CD8-positive, alpha-beta memory T cell (primary cell): ENCODE results near the gene ZMYM2. TPM values are rescaled to one million over a fixed set of nuclear protein-coding genes. Genes with fewer than 3 reads are reported as not detected.

Experiments used
- CTCF ChIA-PET: fragments of 350-600 bp; sonication (Branson Sonifier 250); formaldehyde crosslinking; loops from one replicate; lab custom pipeline; 2021; ENCODE audit warnings: antibody characterized with exemption; lab: Charles Lee
- POLR2A ChIA-PET: fragments of 350-600 bp; sonication (Branson Sonifier 250); formaldehyde crosslinking; loops from one replicate; lab custom pipeline; 2021; ENCODE audit warnings: antibody characterized with exemption; lab: Charles Lee
- DNase-seq, 5 donors: peaks; one replicate each; pipeline versions ENCODE4 v3.0.0 to v3.0.0-alpha.2; 2020 to 2022; ENCODE audit warnings: mixed read lengths in 1 of 5
- H3K27ac ChIP-seq: one replicate; pipeline ENCODE4 v1.7.0; 2013; ENCODE audit warnings: low read depth, mild to moderate bottlenecking, low read length, moderate library complexity
- H3K27me3 ChIP-seq: 2 replicates; pipeline ENCODE4 v1.7.0; 2013; ENCODE audit warnings: low read length, mild to moderate bottlenecking; ENCODE audit not compliant: insufficient read depth, poor library complexity, severe bottlenecking
- H3K36me3 ChIP-seq: 2 replicates; pipeline ENCODE4 v1.7.0; 2013; ENCODE audit warnings: mild to moderate bottlenecking, low read length, moderate library complexity; ENCODE audit not compliant: insufficient read depth
- H3K4me1 ChIP-seq: 2 replicates; pipeline ENCODE4 v1.7.0; 2013; ENCODE audit warnings: mild to moderate bottlenecking, low read length, moderate library complexity; ENCODE audit not compliant: insufficient read depth
- H3K4me3 ChIP-seq: 2 replicates; pipeline ENCODE4 v1.7.0; 2013; ENCODE audit warnings: mild to moderate bottlenecking, low read length
- H3K9me3 ChIP-seq: 2 replicates; pipeline ENCODE4 v1.7.0; 2013; ENCODE audit warnings: mild to moderate bottlenecking, low read length
- H3K27ac Mint-ChIP-seq, 8 donors: one replicate each; pipeline ENCODE4 v1.8.0; 2020 to 2021; ENCODE audit warnings: mixed read lengths in 8 of 8, mild to moderate bottlenecking in 6 of 8, inconsistent platforms in 3 of 8, moderate library complexity in 3 of 8
- H3K27me3 Mint-ChIP-seq, 2 donors: one replicate each; pipeline ENCODE4 v1.8.0; 2020 to 2021; ENCODE audit warnings: mixed read lengths in 2 of 2, mild to moderate bottlenecking in 1 of 2, moderate library complexity in 1 of 2
- H3K36me3 Mint-ChIP-seq, 3 donors: one replicate each; pipeline ENCODE4 v1.8.0; 2020 to 2021; ENCODE audit warnings: mixed read lengths in 3 of 3, inconsistent platforms in 1 of 3, mild to moderate bottlenecking in 1 of 3
- H3K4me1 Mint-ChIP-seq, 3 donors: one replicate each; pipeline ENCODE4 v1.8.0; 2020 to 2021; ENCODE audit warnings: mixed read lengths in 3 of 3, inconsistent platforms in 1 of 3, mild to moderate bottlenecking in 1 of 3
- H3K4me3 Mint-ChIP-seq, 7 donors: one replicate each; pipeline ENCODE4 v1.8.0; 2020 to 2021; ENCODE audit warnings: mixed read lengths in 7 of 7, mild to moderate bottlenecking in 6 of 7, moderate library complexity in 4 of 7, inconsistent platforms in 2 of 7
- H3K9me3 Mint-ChIP-seq, 5 donors: one replicate each; pipeline ENCODE4 v1.8.0; 2020 to 2022; ENCODE audit warnings: mixed read lengths in 5 of 5, mild to moderate bottlenecking in 3 of 5, moderate library complexity in 2 of 5, inconsistent platforms in 1 of 5
- polyA plus RNA-seq: library from polyadenylated mRNA; unstranded; fragments of 300-500 nt; fragmentation: Illumina TruSeq; gene quantifications from one replicate; pipeline ENCODE4 v1.2.3, GENCODE V29; 2021
- total RNA-seq, 2 experiments: library from RNA; stranded (reverse); gene quantifications; one replicate each; pipeline ENCODE4 v1.2.3, GENCODE V29; 2021

Gene ZMYM2
- total and polyA plus RNA-seq, 3 experiments from 2014 or later = 13.2 to 42.1 (median 41.4) TPM

- Mint-ChIP-seq H3K27me3 (peaks cover 9 to 21% of the 10 kb centered on the region in 2 donors), H3K9me3 (no peaks in the 10 kb centered on the region), H3K27ac (no peak overlapping the region), H3K36me3 (no peaks in the 10 kb centered on the region), H3K4me3 (peak overlapping the region; percentile 61 to 77 (median 69)), H3K4me1 (peaks cover 4 to 6% (median 6%) of the 10 kb centered on the region in 3 donors)
- Histone ChIP-seq H3K36me3 (no peaks in the 10 kb centered on the region), H3K9me3 (no peaks in the 10 kb centered on the region), H3K27me3 (peaks cover 15% of the 10 kb centered on the region), H3K4me1 (peaks cover 8% of the 10 kb centered on the region), H3K27ac (no peak overlapping the region), H3K4me3 (peak overlapping the region; percentile 63)
- CTCF ChIA-PET = interaction anchor here (0.7 to 3.6 kb wide), 13 partner anchors 10 to 239 kb away, joined by 3 to 32 read pairs (median 3); partner anchors contain the start of gene GJA3
- DNase-seq = no peak
- POLR2A ChIA-PET = interaction anchor here (1.6 kb wide), 1 partner anchor 8 kb away, joined by 6 read pairs; no protein-coding TSS in a partner anchor
Measured at GRCh38 chr13:20127262-20127561, 168.7 kb downstream of the ZMYM2 start.

GRCh38 chr13:20127562-20128458, 169.3 kb downstream of the ZMYM2 start:
- ChIA-PET POLR2A (interaction anchor here (1.6 kb wide), 1 partner anchor 9 kb away, joined by 6 read pairs; no protein-coding TSS in a partner anchor), CTCF (interaction anchor here (0.6 to 3.6 kb wide), 18 partner anchors 8 to 240 kb away, joined by 3 to 32 read pairs (median 3); partner anchors contain the start of gene GJA3)
- H3K4me1 Mint-ChIP-seq = peaks cover 4 to 6% (median 6%) of the 10 kb centered on the region in 3 donors
- H3K27me3 Mint-ChIP-seq = peaks cover 10 to 25% of the 10 kb centered on the region in 2 donors
- Histone ChIP-seq H3K27ac (no peak overlapping the region), H3K4me1 (peaks cover 8% of the 10 kb centered on the region), H3K4me3 (peak overlapping the region; percentile 63), H3K9me3 (no peaks in the 10 kb centered on the region), H3K27me3 (peaks cover 15% of the 10 kb centered on the region), H3K36me3 (no peaks in the 10 kb centered on the region)
- no peaks in the 10 kb centered on the region for H3K9me3 Mint-ChIP-seq
- DNase-seq = peak in 4 of 5 donors; percentile 26 to 55 (median 38)
- H3K27ac Mint-ChIP-seq = no peak overlapping the region
- peak overlapping the region; percentile 61 to 77 (median 72) for H3K4me3 Mint-ChIP-seq
- H3K36me3 Mint-ChIP-seq = no peaks in the 10 kb centered on the region

- Mint-ChIP-seq H3K9me3 (no peaks in the 10 kb centered on the region), H3K4me1 (peaks cover 4 to 6% (median 6%) of the 10 kb centered on the region in 3 donors), H3K27me3 (peaks cover 10 to 32% of the 10 kb centered on the region in 2 donors), H3K36me3 (no peaks in the 10 kb centered on the region), H3K27ac (no peak overlapping the region), H3K4me3 (peak overlapping the region; percentile 61 to 73 (median 71))
- peak overlapping the region; percentile 63 for H3K4me3 ChIP-seq
- H3K27ac ChIP-seq = no peak overlapping the region
- H3K9me3 ChIP-seq = no peaks in the 10 kb centered on the region
- peaks cover 8% of the 10 kb centered on the region for H3K4me1 ChIP-seq
- DNase-seq = peak in 1 of 5 donors; percentile 17
- peaks cover 15% of the 10 kb centered on the region for H3K27me3 ChIP-seq
- CTCF ChIA-PET = interaction anchor here (0.6 to 3.6 kb wide), 10 partner anchors 8 to 66 kb away, joined by 3 to 32 read pairs (median 4); partner anchors contain the start of gene GJA3
- H3K36me3 ChIP-seq = no peaks in the 10 kb centered on the region
- POLR2A ChIA-PET = interaction anchor here (1.6 kb wide), 1 partner anchor 9 kb away, joined by 6 read pairs; no protein-coding TSS in a partner anchor
Measured at GRCh38 chr13:20128459-20128931, 170.0 kb downstream of the ZMYM2 start.

GRCh38 chr13:20129076-20129475, 170.5 kb downstream of the ZMYM2 start:
- Histone ChIP-seq H3K9me3 (no peaks in the 10 kb centered on the region), H3K27me3 (peaks cover 15% of the 10 kb centered on the region), H3K4me3 (peak overlapping the region; percentile 63), H3K4me1 (peaks cover 8% of the 10 kb centered on the region), H3K27ac (no peak overlapping the region), H3K36me3 (no peaks in the 10 kb centered on the region)
- Mint-ChIP-seq H3K27ac (no peak overlapping the region), H3K36me3 (no peaks in the 10 kb centered on the region), H3K4me3 (peak overlapping the region; percentile 23 to 73 (median 68)), H3K4me1 (peaks cover 4 to 6% (median 6%) of the 10 kb centered on the region in 3 donors), H3K9me3 (no peaks in the 10 kb centered on the region), H3K27me3 (peaks cover 10 to 33% of the 10 kb centered on the region in 2 donors)
- CTCF ChIA-PET = interaction anchor here (0.6 to 3.6 kb wide), 4 partner anchors 9 to 66 kb away, joined by 3 to 32 read pairs (median 4); no protein-coding TSS in a partner anchor
- POLR2A ChIA-PET = no interaction called here
- no peak for DNase-seq

GRCh38 chr13:20130012-20130411, 171.5 kb downstream of the ZMYM2 start:
- no peak for DNase-seq
- Histone ChIP-seq H3K9me3 (no peaks in the 10 kb centered on the region), H3K4me3 (no peak overlapping the region), H3K27me3 (peaks cover 15% of the 10 kb centered on the region), H3K36me3 (no peaks in the 10 kb centered on the region), H3K4me1 (peaks cover 8% of the 10 kb centered on the region), H3K27ac (no peak overlapping the region)
- POLR2A ChIA-PET = no interaction called here
- CTCF ChIA-PET = interaction anchor here (1.3 to 1.4 kb wide), 2 partner anchors 34 to 189 kb away, joined by 4 read pairs; no protein-coding TSS in a partner anchor
- H3K36me3 Mint-ChIP-seq = no peaks in the 10 kb centered on the region
- peaks cover 9 to 26% of the 10 kb centered on the region in 2 donors for H3K27me3 Mint-ChIP-seq
- H3K9me3 Mint-ChIP-seq = no peaks in the 10 kb centered on the region
- no peak overlapping the region for H3K4me3 Mint-ChIP-seq
- H3K4me1 Mint-ChIP-seq = peaks cover 4 to 6% (median 6%) of the 10 kb centered on the region in 3 donors
- no peak overlapping the region for H3K27ac Mint-ChIP-seq

- Histone ChIP-seq H3K9me3 (no peaks in the 10 kb centered on the region), H3K27me3 (peaks cover 15% of the 10 kb centered on the region), H3K4me3 (no peak overlapping the region), H3K36me3 (no peaks in the 10 kb centered on the region), H3K27ac (no peak overlapping the region), H3K4me1 (peaks cover 8% of the 10 kb centered on the region)
- no peak for DNase-seq
- H3K27me3 Mint-ChIP-seq = peaks cover 11 to 24% of the 10 kb centered on the region in 2 donors
- ChIA-PET POLR2A (no interaction called here), CTCF (interaction anchor here (1.3 to 1.4 kb wide), 2 partner anchors 33 to 190 kb away, joined by 4 read pairs; no protein-coding TSS in a partner anchor)
- no peaks in the 10 kb centered on the region for H3K36me3 Mint-ChIP-seq
- H3K4me1 Mint-ChIP-seq = peaks cover 4 to 6% (median 6%) of the 10 kb centered on the region in 3 donors
- H3K9me3 Mint-ChIP-seq = no peaks in the 10 kb centered on the region
- H3K27ac Mint-ChIP-seq = no peak overlapping the region
- H3K4me3 Mint-ChIP-seq = no peak overlapping the region
Measured at GRCh38 chr13:20130652-20131051, 172.1 kb downstream of the ZMYM2 start.

- peaks cover 9 to 21% of the 10 kb centered on the region in 2 donors for H3K27me3 Mint-ChIP-seq
- H3K36me3 ChIP-seq = no peaks in the 10 kb centered on the region
- no peak overlapping the region for H3K27ac Mint-ChIP-seq
- no peak overlapping the region for H3K4me3 Mint-ChIP-seq
- no peaks in the 10 kb centered on the region for H3K9me3 Mint-ChIP-seq
- ChIA-PET POLR2A (no interaction called here), CTCF (interaction anchor here (1.3 to 1.4 kb wide), 2 partner anchors 33 to 190 kb away, joined by 4 read pairs; no protein-coding TSS in a partner anchor)
- H3K4me1 Mint-ChIP-seq = peaks cover 4 to 6% (median 6%) of the 10 kb centered on the region in 3 donors
- peaks cover 15% of the 10 kb centered on the region for H3K27me3 ChIP-seq
- peaks cover 8% of the 10 kb centered on the region for H3K4me1 ChIP-seq
- no peak overlapping the region for H3K27ac ChIP-seq
- H3K9me3 ChIP-seq = no peaks in the 10 kb centered on the region
- DNase-seq = no peak
- H3K4me3 ChIP-seq = no peak overlapping the region
- H3K36me3 Mint-ChIP-seq = no peaks in the 10 kb centered on the region
Measured at GRCh38 chr13:20131057-20131832, 172.7 kb downstream of the ZMYM2 start.
